ENCODE measurements around the gene GAB2. TPM values are rescaled to one million over a fixed set of nuclear protein-coding genes. Genes with fewer than 3 reads are reported as not detected.
"Not testable (repeated sequence)": the region's sequence is repeated elsewhere in the genome, so short reads cannot be mapped to it uniquely, and the experiment has no call there.

The GAB2 gene
- polyA plus RNA-seq, 1 experiment, result 8.7 TPM

- no peak overlapping the region for H3K4me3 ChIP-seq (ENCODE audit: low read depth, low read length)
- no peak for DNase-seq (ENCODE audit: low read depth, low spot score)
- no peak overlapping the region for H3K27ac ChIP-seq (ENCODE audit: low read depth, low read length)
- ChIA-PET POLR2A (no interaction called here), CTCF (interaction anchor here (0.8 to 6.5 kb wide), 6 partner anchors 38 to 359 kb away, joined by 3 to 89 read pairs (median 6); no protein-coding TSS in a partner anchor)
- H3K27me3 ChIP-seq (ENCODE audit: control insufficient read depth, insufficient read depth, low read length), result no peaks in the 10 kb centered on the region
- TF ChIP-seq, protein P1, sequence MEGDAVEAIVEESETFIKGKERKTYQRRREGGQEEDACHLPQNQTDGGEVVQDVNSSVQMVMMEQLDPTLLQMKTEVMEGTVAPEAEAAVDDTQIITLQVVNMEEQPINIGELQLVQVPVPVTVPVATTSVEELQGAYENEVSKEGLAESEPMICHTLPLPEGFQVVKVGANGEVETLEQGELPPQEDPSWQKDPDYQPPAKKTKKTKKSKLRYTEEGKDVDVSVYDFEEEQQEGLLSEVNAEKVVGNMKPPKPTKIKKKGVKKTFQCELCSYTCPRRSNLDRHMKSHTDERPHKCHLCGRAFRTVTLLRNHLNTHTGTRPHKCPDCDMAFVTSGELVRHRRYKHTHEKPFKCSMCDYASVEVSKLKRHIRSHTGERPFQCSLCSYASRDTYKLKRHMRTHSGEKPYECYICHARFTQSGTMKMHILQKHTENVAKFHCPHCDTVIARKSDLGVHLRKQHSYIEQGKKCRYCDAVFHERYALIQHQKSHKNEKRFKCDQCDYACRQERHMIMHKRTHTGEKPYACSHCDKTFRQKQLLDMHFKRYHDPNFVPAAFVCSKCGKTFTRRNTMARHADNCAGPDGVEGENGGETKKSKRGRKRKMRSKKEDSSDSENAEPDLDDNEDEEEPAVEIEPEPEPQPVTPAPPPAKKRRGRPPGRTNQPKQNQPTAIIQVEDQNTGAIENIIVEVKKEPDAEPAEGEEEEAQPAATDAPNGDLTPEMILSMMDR (IDR thresholded peaks at IDR 0.05; ENCODE audit: low read depth, low read length), result no peak
- no peaks in the 10 kb centered on the region for H3K9me3 ChIP-seq (ENCODE audit: control insufficient read depth, insufficient read depth, low read length)
These were observed 190.6 kb downstream of the GAB2 start for GRCh38 chr11:78226684-78227680.

DNA sequence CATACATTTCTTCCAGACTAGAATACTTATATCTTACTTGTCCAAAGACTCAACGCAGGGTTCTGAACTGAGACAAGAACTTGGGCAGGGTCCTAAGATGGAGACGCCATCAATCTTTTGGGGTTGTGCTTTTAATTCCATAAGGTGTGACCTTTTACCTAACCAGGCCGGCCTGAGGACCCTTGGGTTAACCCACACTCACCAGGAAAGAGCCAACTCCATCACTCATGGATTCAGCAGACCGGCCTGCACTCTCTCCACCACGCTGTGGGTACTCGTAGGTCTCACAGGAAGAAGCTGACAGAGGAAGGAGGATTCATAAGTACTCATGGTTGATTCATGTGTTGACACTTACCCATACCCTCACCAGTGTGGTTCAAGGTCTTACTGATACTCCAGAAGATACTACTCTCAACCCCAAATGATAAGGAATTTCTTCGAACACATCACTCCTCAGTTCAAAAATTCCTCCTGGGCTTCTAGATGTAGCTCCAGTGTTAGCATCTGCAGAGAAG lies 192.7 kb downstream of the GAB2 start:
- H3K4me3 ChIP-seq (ENCODE audit: low read depth, low read length), result no peak overlapping the region
- no peak for DNase-seq (ENCODE audit: low read depth, low spot score)
- TF ChIP-seq, protein P1 (IDR thresholded peaks at IDR 0.05; ENCODE audit: low read depth, low read length), result no peak
- no peaks in the 10 kb centered on the region for H3K9me3 ChIP-seq (ENCODE audit: control insufficient read depth, insufficient read depth, low read length)
- H3K27ac ChIP-seq (ENCODE audit: low read depth, low read length), result no peak overlapping the region
- POLR2A ChIA-PET, result no interaction called here
- CTCF ChIA-PET, result interaction anchor here (6.5 kb wide), 1 partner anchor 341 kb away, joined by 89 read pairs; no protein-coding TSS in a partner anchor
- no peaks in the 10 kb centered on the region for H3K27me3 ChIP-seq (ENCODE audit: control insufficient read depth, insufficient read depth, low read length)

- Histone ChIP-seq H3K27ac (ENCODE audit: low read depth, low read length) (no peak overlapping the region), H3K27me3 (ENCODE audit: control insufficient read depth, insufficient read depth, low read length) (no peaks in the 10 kb centered on the region), H3K4me3 (ENCODE audit: low read depth, low read length) (no peak overlapping the region), H3K9me3 (ENCODE audit: control insufficient read depth, insufficient read depth, low read length) (no peaks in the 10 kb centered on the region)
- TF ChIP-seq, protein P1 (IDR thresholded peaks at IDR 0.05; ENCODE audit: low read depth, low read length), result no peak
- no peak for DNase-seq (ENCODE audit: low read depth, low spot score)
- POLR2A ChIA-PET, result no interaction called here
- CTCF ChIA-PET, result interaction anchor here (6.5 kb wide), 1 partner anchor 341 kb away, joined by 89 read pairs; no protein-coding TSS in a partner anchor
These were observed 193.1 kb downstream of the GAB2 start for GRCh38 chr11:78224506-78224905.

- TF ChIP-seq, protein P1 (IDR thresholded peaks at IDR 0.05; ENCODE audit: low read depth, low read length), result no peak
- H3K27me3 ChIP-seq (ENCODE audit: control insufficient read depth, insufficient read depth, low read length), result no peaks in the 10 kb centered on the region
- CTCF ChIA-PET, result interaction anchor here (6.5 kb wide), 1 partner anchor 342 kb away, joined by 89 read pairs; no protein-coding TSS in a partner anchor
These were observed 194.2 kb downstream of the GAB2 start for GRCh38 chr11:78223320-78223954.

DNA sequence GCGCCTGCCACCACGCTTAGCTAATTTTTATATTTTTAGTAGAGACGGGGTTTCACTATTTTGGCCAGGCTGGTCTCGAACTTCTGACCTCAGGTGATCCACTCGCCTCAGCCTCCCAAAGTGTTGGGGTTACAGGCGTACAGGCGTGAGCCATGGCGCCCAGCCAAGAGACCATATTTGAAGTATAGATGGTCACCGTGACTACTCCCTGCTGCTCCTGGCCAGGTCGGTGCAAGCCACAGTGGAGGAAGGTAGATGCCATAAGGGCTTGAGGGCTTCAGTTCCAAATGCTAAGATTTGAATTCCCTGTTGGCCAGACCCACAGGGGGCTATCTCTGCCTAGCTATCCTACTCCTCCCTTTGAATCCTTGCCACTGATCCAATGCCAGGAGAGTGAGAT lies 194.9 kb downstream of the GAB2 start:
- not testable (repeated sequence) for H3K27me3 ChIP-seq (ENCODE audit: control insufficient read depth, insufficient read depth, low read length); H3K9me3 ChIP-seq (ENCODE audit: control insufficient read depth, insufficient read depth, low read length); H3K27ac ChIP-seq (ENCODE audit: low read depth, low read length); DNase-seq (ENCODE audit: low read depth, low spot score); H3K4me3 ChIP-seq (ENCODE audit: low read depth, low read length)
- CTCF ChIA-PET, result interaction anchor here (6.5 kb wide), 1 partner anchor 343 kb away, joined by 89 read pairs; no protein-coding TSS in a partner anchor
- POLR2A ChIA-PET, result interaction anchor here (1.0 kb wide), 1 partner anchor 202 kb away, joined by 3 read pairs; no protein-coding TSS in a partner anchor

More at GRCh38 chr11:78223320-78223954, 194.2 kb downstream of the GAB2 start:
- Histone ChIP-seq H3K4me3 (ENCODE audit: low read depth, low read length) (no peak overlapping the region), H3K9me3 (ENCODE audit: control insufficient read depth, insufficient read depth, low read length) (no peaks in the 10 kb centered on the region), H3K27ac (ENCODE audit: low read depth, low read length) (no peak overlapping the region)
- DNase-seq (ENCODE audit: low read depth, low spot score), result no peak
- POLR2A ChIA-PET, result no interaction called here

Data from AG04450 (cell line).